GM23248 (cell line): ENCODE measurements around the gene POU3F1. TPM values are rescaled to one million over a fixed set of nuclear protein-coding genes. Genes with fewer than 3 reads are reported as not detected.

ENCODE experiments used
- DNase-seq: peaks from one replicate; pipeline ENCODE4 v3.0.0-alpha.2; 2015
- H2AFZ ChIP-seq: fragments of 200-600 bp; sonication (generic); 2 replicates; pipeline ENCODE4 v1.6.1; 2016; ENCODE audit warnings: antibody characterized with exemption
- H3F3A ChIP-seq: fragments of 200-600 bp; sonication (generic); 2 replicates; pipeline ENCODE4 v1.6.1; 2016; ENCODE audit warnings: mild to moderate bottlenecking, antibody characterized with exemption, mixed run types; ENCODE audit not compliant: insufficient read depth
- H3K27ac ChIP-seq: fragments of 200-600 bp; sonication (generic); 2 replicates; pipeline ENCODE4 v1.5.1; 2016; ENCODE audit warnings: mild to moderate bottlenecking
- H3K27me3 ChIP-seq: fragments of 200-600 bp; sonication (generic); replicated peaks from 2 replicates; pipeline ENCODE4 v1.6.1; 2016; ENCODE audit warnings: mild to moderate bottlenecking; ENCODE audit not compliant: insufficient read depth
- H3K36me3 ChIP-seq: fragments of 200-600 bp; sonication (generic); 2 replicates; pipeline ENCODE4 v1.6.1; 2016; ENCODE audit warnings: low read depth, mild to moderate bottlenecking
- H3K4me1 ChIP-seq: fragments of 200-600 bp; sonication (generic); 2 replicates; pipeline ENCODE4 v1.6.1; 2016; ENCODE audit warnings: mild to moderate bottlenecking; ENCODE audit not compliant: insufficient read depth
- H3K4me2 ChIP-seq: fragments of 200-600 bp; sonication (generic); one replicate; pipeline ENCODE4 v1.6.1; 2016; ENCODE audit warnings: mild to moderate bottlenecking; ENCODE audit not compliant: unreplicated experiment
- H3K4me3 ChIP-seq: fragments of 200-600 bp; sonication (generic); 2 replicates; pipeline ENCODE4 v1.5.1; 2016; ENCODE audit warnings: mild to moderate bottlenecking
- H3K79me2 ChIP-seq: fragments of 200-600 bp; sonication (generic); 2 replicates; pipeline ENCODE4 v1.6.1; 2016; ENCODE audit warnings: mild to moderate bottlenecking; ENCODE audit not compliant: insufficient read depth
- H3K9ac ChIP-seq: fragments of 200-600 bp; sonication (generic); 2 replicates; pipeline ENCODE4 v1.6.1; 2016; ENCODE audit warnings: mild to moderate bottlenecking
- H3K9me2 ChIP-seq: fragments of 200-600 bp; sonication (generic); 2 replicates; pipeline ENCODE4 v1.6.1; 2016; ENCODE audit warnings: mixed run types, mild to moderate bottlenecking, moderate library complexity; ENCODE audit not compliant: insufficient read depth
- H3K9me3 ChIP-seq: fragments of 200-600 bp; sonication (generic); one replicate; pipeline ENCODE4 v1.6.1; 2017; ENCODE audit warnings: low read depth
- H4K20me1 ChIP-seq: fragments of 200-600 bp; sonication (generic); 2 replicates; pipeline ENCODE4 v1.6.0; 2016; ENCODE audit not compliant: insufficient read depth
- EZH2 ChIP-seq: fragments of 200-600 bp; sonication (generic); IDR thresholded peaks from 2 replicates; pipeline ENCODE4 v1.6.1; 2018; ENCODE audit warnings: antibody characterized with exemption, mild to moderate bottlenecking; ENCODE audit not compliant: insufficient read depth, poor library complexity, severe bottlenecking
- EZH2phosphoT487 ChIP-seq: fragments of 200-600 bp; sonication (generic); IDR thresholded peaks from 2 replicates; pipeline ENCODE4 v1.6.1; 2018; ENCODE audit warnings: antibody characterized with exemption, moderate library complexity, mild to moderate bottlenecking, low read depth; ENCODE audit not compliant: insufficient read depth
- WGBS, 2 experiments: methylation state at CpG; one replicate each; pipeline ENCODE4 v1.1.6; 2015 to 2017; ENCODE audit warnings: low lambda C conversion rate in 2 of 2, low coverage in 1 of 2; ENCODE audit errors: missing lambda C conversion rate in 2 of 2; 5-methylcytosine and 5-hydroxymethylcytosine counted together
- in situ Hi-C: fragments of 300-500 bp; cut with MboI; formaldehyde crosslinking; loops from 2 replicates; pipeline ENCODE4 v1.15.0; 2020
- polyA plus RNA-seq: library from polyadenylated mRNA; unstranded; fragments of >200 nt; fragmentation: Nextera tagmentation; extraction: Ambion mirVana; gene quantifications from 2 replicates; pipeline ENCODE4 v1.2.1, GENCODE V29; 2016
- total RNA-seq: library from RNA; depleted of rRNA; stranded (reverse); fragments of >200 nt; shearing (Covaris generic); gene quantifications from 2 replicates; pipeline ENCODE4 v1.2.3, GENCODE V29; 2014

Gene POU3F1
- total and polyA plus RNA-seq, 2 experiments from 2014 or later, result not detected

DNA sequence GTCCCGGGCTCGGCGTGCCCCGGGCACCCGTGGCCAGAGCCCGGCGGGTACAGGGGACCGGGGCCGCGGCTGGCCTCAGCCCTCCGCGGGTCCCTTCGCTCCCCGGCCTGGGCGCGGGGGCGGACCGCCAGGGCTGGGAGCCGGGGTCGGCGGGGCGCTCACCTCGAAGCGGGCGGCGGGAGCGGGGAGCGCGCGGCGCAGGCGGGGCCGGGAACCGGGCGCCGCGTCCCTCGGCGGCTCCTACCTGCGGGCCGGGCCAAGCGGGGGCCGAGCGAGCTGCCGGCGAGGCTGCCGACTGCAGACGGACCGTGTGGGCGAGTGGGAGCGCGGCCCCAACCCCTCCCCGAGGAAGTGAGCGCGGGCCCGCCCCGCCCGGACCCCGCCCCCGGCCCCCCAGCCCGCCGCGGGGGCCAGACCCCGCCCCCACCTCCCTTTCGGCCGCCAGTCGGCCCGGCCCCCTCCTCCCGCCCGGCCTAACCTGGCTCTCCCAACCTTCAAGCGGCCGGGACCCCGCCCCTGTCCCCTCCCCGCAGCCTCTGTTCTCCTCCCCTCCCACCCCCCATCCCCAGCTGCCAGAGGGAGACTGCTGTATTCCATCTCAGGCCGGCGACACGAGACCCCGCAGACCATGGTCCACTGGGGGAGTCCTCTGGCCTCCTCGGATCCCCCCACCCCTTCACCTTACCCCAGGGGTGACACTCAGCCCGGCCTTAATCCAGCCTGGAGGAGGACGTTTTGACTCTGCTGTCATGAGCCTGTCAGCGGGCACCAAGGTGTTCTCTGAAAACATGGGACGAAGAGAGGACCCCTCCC, 41.2 kb downstream of the POU3F1 start, which contains the start of gene FHL3:
FHL3 (minus strand) TSS at position 320 of the 813 bp plus-strand sequence. CDS start 6,102 bp downstream, outside the sequence.
- in situ Hi-C loops, result no loop called here
- DNase-seq, result peak; percentile 73
- Histone ChIP-seq H2AFZ (peak within 1 kb of the TSS; percentile 68), H3K9me2 (no peaks in the 10 kb centered on the region), H3K9ac (peak within 1 kb of the TSS; percentile 84), H3K27me3 (no peaks in the 10 kb centered on the region), H3K4me2 (peak within 1 kb of the TSS; percentile 89), H4K20me1 (no peaks in the 10 kb centered on the region), H3K27ac (peak within 1 kb of the TSS; percentile 42), H3F3A (peaks cover 48% of the 10 kb centered on the region), H3K4me3 (peak within 1 kb of the TSS; percentile 93), H3K9me3 (no peaks in the 10 kb centered on the region), H3K4me1 (peaks cover 41% of the 10 kb centered on the region), H3K79me2 (peaks cover 37% of the 10 kb centered on the region), H3K36me3 (no peaks in the 10 kb centered on the region)
- WGBS, 2 experiments, result 6 to 9% methylated on average over 22 to 41 of the region's 83 CpGs
- TF ChIP-seq EZH2phosphoT487 (no peak), EZH2 (no peak)

DNA sequence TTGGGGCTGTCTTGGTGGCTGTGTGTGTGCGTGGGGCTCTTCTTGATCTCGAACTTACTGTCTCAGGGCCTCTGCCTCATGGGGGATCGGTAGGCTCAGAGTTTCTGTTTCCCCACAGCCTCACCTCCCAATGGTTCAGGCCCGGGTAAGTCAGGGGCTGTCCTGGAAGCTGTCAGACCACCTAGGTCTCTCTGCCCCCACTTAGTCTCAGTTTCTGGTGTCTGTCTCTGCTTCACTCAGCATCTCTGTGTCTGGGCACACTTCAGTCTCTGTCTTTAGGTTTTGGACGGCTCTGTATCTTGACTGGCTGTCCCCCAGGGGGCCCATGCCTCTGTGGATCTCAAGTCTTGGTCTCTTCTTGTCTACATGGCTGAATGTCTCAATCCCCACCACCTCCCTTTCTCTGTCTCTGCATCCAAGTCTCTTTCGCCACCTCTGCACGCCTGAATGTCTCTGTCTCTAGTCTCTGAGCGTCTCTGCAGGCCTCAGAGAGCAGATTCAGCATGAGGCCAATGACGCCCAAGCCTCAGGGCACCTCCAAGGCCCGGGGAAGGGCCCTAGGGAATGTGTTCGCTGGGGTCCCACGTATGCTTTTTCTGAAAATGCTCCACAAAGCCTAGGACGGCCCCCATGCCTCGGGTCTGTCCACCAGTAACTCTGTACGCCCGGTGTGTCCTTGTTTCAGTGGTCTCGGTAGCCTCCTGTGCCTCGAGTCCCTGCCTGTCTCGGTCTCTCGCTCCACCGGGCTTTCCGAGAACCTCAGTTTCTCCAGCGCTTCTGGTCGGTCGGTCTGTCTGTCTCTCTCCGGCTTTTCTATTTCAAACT, 42.1 kb downstream of the POU3F1 start:
- Histone ChIP-seq H3K36me3 (no peaks in the 10 kb centered on the region), H4K20me1 (no peaks in the 10 kb centered on the region), H3K4me2 (peak overlapping the region; percentile 89), H3F3A (peaks cover 50% of the 10 kb centered on the region), H3K27ac (peak overlapping the region; percentile 42), H3K4me3 (peak overlapping the region; percentile 93), H3K79me2 (peaks cover 40% of the 10 kb centered on the region), H3K4me1 (peaks cover 50% of the 10 kb centered on the region), H3K9me3 (no peaks in the 10 kb centered on the region), H3K27me3 (no peaks in the 10 kb centered on the region), H3K9ac (peak overlapping the region; percentile 84), H2AFZ (peak overlapping the region; percentile 62), H3K9me2 (no peaks in the 10 kb centered on the region)
- TF ChIP-seq EZH2 (no peak), EZH2phosphoT487 (no peak)
- WGBS, 2 experiments, result 1 to 2% methylated on average over 26 of the region's 26 CpGs
- DNase-seq, result peak; percentile 61
- in situ Hi-C loops, result no loop called here

DNA sequence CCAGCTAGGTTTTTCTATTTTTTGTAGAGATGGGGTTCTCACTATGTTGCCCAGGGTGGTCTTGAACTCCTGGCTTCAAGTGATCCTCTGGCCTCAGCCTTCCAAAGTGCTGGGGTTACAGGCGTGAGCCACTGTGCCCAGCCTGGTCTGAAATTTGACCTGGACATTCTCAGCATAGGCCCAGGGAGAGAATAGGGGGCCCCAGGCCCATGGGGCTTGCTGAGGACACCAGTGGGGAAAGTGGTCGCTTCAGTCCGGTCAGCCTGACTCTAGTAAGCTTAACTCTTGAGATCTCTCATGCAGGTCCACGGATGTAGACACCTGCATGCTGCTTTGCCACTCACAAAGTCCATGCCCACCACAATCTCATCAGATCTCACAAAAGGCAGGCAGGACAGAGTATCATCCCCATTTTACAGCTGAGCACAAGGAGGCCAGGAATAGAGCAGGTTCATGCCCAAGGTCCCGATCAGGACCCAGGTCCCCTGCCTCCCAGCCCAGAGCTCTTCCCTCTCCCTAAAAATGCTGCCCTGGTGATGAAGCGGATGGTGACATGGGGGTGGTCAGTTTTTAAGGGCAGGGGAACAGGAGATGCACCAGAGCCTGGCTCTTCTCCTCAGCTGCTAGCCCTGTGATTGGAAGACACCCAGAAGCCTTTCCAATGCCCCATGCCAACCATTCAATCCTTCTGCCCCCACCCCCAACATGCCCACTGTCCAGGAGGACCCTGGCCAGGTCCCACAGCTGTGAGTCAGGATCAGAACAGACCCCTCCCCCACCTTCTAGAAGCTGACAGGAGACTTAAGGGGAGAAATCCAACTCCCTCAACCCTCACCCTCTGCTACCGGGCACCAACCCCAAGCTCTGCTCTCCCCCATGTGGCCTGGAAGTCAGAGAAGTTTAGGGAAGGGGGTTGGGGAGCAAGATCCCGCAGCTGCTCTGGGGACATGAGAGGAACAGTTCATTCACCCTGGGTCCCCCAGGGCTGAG, 43.0 kb downstream of the POU3F1 start:
- H3K27me3 ChIP-seq, result no peaks in the 10 kb centered on the region
- 74 to 75% methylated on average over 8 of the region's 8 CpGs for WGBS, 2 experiments
- H3K9ac ChIP-seq, result peak overlapping the region; percentile 84
- peaks cover 3% of the 10 kb centered on the region; the same call in 1 of the 2 replicates for H3K36me3 ChIP-seq
- peak overlapping the region; percentile 42 for H3K27ac ChIP-seq
- in situ Hi-C loops, result no loop called here
- H3K4me2 ChIP-seq, result peak overlapping the region; percentile 89
- DNase-seq, result peak; percentile 48
- H3K9me2 ChIP-seq, result no peaks in the 10 kb centered on the region
- no peak overlapping the region for H2AFZ ChIP-seq
- peaks cover 47% of the 10 kb centered on the region for H3F3A ChIP-seq
- peak overlapping the region; percentile 93 for H3K4me3 ChIP-seq
- H3K4me1 ChIP-seq, result peaks cover 55% of the 10 kb centered on the region
- TF ChIP-seq EZH2phosphoT487 (no peak), EZH2 (no peak)
- H3K79me2 ChIP-seq, result peaks cover 49% of the 10 kb centered on the region
- H4K20me1 ChIP-seq, result no peaks in the 10 kb centered on the region
- H3K9me3 ChIP-seq, result no peaks in the 10 kb centered on the region
